Choroid plexus epithelial cell (primary cell): ENCODE data around the gene MKLN1.

Experiments
- DNase-seq: peaks from one replicate; pipeline ENCODE4 v3.0.0-alpha.2; 2010; ENCODE audit warnings: low read depth
- H3K4me3 ChIP-seq: 2 replicates; pipeline ENCODE4 v1.5.1; 2011; ENCODE audit warnings: low read depth, mild to moderate bottlenecking, control low read depth, low read length, moderate library complexity
- CTCF ChIP-seq: conservative IDR thresholded peaks from 2 replicates; pipeline ENCODE4 v1.5.1; 2011; ENCODE audit warnings: low read depth, mild to moderate bottlenecking, control low read depth, inconsistent platforms, low read length, moderate library complexity

The MKLN1 gene

GRCh38 chr7:131533151-131533559 is 205.5 kb downstream of the MKLN1 start:
- no peak for TF ChIP-seq CTCF
- H3K4me3 ChIP-seq = no peak overlapping the region

GRCh38 chr7:131533566-131534561 is 206.2 kb downstream of the MKLN1 start:
- no peak for TF ChIP-seq CTCF
- H3K4me3 ChIP-seq = no peak overlapping the region
- DNase-seq = no peak

More at GRCh38 chr7:131533151-131533559, 205.5 kb downstream of the MKLN1 start:
- DNase-seq = no peak

- H3K4me3 ChIP-seq = no peak overlapping the region
- TF ChIP-seq CTCF = no peak
- no peak for DNase-seq
Measured at GRCh38 chr7:131536361-131536849, 208.7 kb downstream of the MKLN1 start.

- no peak for DNase-seq
- TF ChIP-seq CTCF = no peak
- no peak overlapping the region for H3K4me3 ChIP-seq
Measured at GRCh38 chr7:131537571-131537978, 209.9 kb downstream of the MKLN1 start.

DNA sequence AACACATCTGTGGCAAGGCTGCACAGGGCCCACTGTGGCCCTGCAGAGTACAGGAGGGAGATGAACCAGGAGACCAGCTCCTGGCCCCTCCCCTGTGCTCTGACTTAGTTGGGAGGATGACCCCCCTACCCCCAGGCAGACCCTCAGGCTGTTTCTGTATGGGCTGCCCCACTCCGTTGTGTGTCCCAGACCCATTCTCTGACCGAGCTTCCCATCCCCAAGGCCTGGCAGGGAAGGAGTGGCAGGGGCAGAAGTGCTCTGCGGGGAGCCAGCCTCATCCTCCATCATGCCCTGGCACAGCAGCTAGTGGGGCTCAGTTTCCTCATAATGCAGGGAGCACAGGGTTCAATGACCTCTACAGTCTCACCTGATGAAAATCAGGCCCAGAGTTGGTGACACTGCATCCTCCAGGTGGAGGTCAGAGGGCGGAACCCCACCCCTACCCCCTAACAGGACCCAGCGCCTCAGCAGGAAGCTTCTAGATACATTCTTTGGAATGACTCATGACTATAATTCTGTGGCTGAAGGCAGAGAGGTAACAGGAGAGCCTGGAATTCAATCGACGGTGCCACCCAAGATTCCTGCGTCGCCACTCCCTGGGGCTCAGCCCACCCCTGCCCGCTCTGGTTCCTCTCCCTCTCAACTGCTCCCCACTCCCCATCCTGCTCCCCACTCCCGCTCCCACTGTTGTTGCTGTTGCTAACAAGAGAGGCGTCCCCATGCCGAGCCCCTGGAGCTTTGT is 210.6 kb downstream of the MKLN1 start:
- TF ChIP-seq CTCF = no peak
- peak; percentile 54 for DNase-seq
- H3K4me3 ChIP-seq = no peak overlapping the region

DNA sequence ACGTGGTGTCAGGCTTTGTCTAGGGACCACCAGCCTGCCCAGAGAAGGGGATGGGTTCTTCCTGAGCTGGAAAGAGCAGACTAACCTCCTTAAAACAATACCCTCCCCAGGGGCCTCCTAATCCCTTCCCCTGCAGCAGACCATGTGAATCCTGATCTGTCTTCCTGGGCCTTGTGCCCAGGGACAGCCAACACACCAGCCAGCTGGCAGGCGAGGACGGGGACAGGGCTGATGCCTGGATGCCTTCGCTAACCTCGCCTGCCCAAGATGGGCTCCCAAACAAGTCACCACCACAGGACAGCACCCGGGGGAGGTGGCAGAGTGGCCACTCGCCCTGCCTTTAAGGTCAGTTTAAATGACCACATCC is 211.1 kb downstream of the MKLN1 start:
- H3K4me3 ChIP-seq = no peak overlapping the region
- TF ChIP-seq CTCF = no peak
- DNase-seq = no peak
